ENCODE results near the gene CAMTA1.
"Not testable (repeated sequence)": the region's sequence is repeated elsewhere in the genome, so short reads cannot be mapped to it uniquely, and the experiment has no call there.

Gene CAMTA1

DNA sequence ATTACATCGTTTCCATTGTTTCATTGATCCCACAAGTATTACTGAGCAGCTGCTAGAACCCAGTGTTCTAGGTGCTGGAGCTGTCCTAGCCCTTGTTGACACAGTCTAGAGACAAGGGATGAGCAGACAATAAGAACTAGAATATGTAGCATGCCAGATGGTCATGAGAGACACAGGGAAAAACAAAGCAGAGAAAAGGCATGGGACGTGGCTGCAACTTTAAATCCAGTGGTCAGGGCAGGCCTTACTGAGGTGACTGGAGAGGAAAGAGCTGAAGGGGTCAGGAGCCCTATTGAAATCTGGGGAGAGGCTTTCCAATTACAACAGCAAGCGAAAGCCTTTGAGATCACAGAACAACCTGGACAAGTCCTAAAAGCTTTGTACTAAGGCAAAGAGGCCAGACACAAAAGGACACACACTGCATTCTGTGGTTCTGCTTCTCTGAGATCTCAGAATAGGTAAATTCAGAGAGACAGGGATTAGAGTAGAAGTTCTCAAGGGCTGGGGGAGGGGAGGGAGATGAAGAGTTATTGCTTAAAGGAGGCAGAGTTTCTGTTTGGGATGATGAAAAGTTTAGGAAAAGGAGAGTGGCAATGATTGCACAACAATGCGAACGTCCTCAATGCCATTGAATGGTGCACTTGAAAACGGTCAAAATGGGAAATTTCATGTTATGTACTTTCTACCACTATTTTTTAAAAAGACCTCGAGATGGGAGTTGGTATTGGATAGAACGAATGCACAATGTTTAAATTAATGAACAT is 518.5 kb downstream of the CAMTA1 start:
- DNase-seq (ENCODE audit: low read depth in 2 of 2): no peak

DNA sequence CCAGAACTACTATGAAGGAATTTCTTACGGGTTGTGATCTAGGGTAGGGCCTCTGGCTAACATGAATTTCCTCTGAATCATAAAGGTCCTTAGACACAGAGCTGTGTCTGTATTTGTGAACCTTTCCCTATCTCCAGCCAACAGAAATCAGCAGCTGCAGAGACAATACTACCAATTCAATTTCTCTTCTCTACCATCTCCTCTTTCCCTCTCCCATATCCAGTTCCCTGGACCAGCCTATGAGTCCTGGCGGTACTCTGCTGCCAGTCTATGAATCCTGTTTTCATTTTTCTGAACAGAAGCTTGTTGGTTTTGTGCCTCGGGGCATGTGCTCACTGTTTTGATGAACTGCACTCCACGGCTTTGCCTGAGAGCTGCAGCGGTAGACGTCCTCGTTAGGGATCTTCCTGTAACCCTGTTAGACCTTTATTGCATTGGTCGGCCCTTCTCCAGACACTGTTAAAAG is 527.9 kb downstream of the CAMTA1 start:
- DNase-seq (ENCODE audit: low read depth in 2 of 2): no peak

DNA sequence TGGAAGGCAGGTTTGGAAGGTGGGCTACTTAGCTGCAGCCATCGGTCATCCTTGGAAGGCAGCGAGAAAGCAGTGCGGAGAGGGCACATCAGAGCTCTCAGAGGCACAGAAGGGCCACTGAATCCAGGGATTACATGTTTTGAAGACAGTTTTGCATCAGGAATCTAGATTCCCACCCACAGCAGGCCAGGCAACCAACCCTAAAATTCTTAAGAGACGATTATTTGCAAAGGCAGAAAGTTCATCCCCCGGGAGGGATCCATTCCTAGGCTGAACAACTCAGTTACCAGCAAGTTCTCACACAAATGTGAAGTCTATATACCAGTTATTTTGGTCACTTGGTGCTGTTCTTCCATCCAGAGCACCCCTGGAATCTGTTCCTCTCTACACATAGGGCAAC is 528.6 kb downstream of the CAMTA1 start:
- DNase-seq (ENCODE audit: low read depth in 2 of 2): no peak

DNA sequence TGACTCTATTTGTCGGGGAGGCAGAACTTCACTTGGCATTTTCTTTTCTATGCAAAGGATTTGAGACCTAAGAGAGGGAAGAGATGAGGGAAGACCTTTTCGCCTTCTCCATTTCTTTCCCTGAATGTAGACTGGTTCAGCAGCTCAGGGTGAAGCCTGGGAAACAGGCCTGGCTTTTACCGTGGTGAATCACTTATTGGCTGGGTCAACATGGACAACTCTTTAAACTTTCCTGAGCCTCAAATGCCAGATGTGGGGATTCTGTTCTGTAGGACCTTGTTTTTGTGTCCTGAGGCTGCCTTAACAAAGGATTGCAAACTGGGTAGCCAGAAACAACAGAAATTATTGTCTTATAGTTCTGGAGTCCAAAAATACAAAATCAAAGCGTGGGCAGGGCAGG is 530.1 kb downstream of the CAMTA1 start:
- no peak for DNase-seq (ENCODE audit: low read depth in 2 of 2)

DNA sequence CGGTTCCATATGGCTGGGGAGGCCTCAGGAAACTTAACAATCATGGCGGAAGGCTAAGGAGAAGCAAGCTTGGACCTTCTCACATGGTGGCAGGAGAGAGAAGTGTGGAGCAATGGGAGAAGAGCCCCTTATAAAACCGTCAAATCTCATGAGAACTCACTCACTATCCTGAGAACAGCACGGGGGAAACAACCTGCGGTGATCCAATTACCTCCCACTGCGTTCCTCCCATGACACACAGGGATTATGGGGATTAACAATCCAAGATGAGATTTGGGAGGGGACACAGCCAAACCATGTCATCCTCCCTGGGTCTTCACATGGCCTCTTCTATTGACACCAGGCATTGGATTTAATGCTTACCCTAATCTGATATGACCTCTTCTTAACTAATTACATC is 530.7 kb downstream of the CAMTA1 start:
- DNase-seq (ENCODE audit: low read depth in 2 of 2): no peak

DNA sequence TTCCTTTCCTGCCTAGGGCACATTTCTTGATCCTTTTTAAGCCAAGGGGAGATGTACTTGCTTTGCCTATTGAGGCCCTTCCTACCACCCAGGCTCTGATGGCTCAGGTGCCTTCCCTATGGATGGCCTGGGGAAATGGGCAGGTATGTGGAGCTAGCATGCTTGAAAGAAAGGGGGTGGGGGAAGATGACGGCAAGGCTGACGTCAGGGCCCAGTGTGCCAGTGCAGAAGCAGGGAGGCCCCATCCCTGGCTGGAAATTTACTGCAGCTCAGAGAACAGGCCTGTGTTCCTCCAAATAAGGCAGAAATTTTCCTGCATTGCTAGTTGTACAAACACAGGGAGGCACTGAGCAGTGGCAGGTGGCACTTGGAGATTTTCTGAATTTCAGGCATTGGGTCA is 532.6 kb downstream of the CAMTA1 start:
- DNase-seq (ENCODE audit: low read depth in 2 of 2): no peak

DNA sequence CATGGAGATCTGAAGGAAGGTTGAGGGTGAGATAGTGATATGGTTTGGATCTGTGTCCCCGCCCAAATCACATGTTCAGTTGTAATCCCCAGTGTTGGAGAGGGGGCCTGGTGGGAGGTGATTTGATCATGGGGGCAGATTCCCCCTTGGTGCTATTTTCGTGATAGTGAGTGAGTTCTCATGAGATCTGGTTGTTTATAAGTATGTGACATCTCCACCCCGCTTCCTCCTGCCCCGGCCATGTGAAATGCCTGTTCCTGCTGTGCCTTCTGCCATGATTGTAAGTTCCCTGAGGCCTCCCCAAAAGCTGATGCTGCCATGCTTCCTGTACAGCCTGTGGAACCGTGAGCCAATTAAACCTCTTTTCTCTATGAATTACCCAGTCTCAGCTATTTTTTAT is 533.9 kb downstream of the CAMTA1 start:
- no peak for DNase-seq (ENCODE audit: low read depth in 2 of 2)

DNA sequence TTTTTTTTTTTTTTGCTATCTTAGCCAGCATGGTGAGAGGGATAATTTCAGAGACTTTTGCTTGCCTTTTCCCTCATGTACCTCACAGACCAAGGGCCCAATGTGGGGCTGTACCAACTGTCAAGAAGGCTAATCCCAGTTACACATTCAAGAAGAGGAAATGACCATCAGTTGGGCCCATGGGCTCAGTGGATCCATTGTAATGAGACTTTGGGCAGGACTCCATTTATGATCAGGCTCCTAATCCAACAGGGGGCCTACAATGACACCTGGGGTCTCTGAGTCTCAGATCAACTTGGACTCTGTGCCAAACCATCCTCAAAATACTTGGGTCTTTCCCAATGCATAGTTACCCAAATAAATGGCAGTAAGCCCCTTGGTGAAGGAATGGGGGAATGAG is 535.4 kb downstream of the CAMTA1 start:
- DNase-seq (ENCODE audit: low read depth in 2 of 2): no peak

DNA sequence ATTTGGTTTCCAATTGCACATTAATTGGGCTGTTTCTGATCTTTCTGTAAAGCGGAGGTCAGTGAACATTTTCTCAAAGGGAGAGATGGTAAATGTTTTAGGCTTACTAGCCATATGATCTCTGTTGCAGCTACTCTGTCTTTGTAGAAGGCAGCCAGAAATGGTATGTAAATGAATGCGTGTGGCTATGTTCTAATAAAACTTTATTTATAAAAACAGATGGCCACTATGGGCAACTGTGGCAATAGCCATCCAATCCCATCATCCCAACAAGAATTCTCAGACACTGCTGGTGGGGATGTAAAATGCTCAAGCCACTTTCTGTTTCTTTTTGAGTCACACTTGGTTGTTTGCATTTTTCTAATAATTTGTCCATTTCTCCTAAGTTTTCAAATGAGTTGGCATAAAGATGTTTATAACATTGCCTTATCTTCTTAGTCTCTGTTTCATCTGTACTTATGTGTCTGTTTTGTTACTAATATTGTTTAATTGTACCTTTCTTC is 537.1 kb downstream of the CAMTA1 start:
- DNase-seq (ENCODE audit: low read depth in 2 of 2): no peak

DNA sequence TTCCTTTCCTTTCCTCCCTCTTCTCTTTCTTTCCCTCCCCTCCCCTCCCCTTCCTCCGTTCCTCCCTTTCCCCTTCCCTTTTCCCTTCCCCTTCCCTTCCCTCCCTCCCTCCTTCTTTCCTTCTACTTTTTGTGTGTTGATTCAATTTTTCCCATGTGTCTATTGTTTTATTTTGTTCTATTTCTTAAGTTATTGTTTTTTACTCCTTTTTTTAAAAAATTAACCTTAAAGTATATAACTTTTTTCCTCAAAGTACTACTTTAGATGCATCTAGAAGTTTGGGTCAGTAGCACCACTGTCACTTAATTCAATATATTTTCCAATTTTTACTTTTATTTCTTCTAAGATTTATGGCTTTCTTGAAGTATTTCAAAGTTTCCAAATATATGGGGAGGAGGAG is 537.7 kb downstream of the CAMTA1 start:
- no peak for DNase-seq (ENCODE audit: low read depth in 2 of 2)

DNA sequence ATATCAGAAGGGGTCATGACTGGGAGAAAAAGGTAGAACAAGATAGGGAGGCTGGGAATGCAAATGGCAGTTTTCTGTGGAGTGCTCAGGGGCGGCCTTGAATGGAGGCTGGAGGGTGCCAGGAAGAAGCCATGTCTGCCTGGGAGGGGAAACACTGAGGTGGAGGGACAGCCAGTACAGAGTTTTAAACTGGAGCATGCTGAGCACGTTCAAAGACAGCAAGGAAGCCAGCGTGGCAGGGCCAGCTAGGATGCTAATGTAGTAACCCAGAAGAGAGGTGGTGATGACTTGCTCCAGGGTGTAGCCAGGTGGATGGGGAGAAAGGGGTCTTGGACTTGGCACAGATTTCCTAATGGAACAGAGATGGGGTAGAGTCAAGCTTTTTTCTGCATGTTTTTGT is 540.0 kb downstream of the CAMTA1 start:
- no peak for DNase-seq (ENCODE audit: low read depth in 2 of 2)

DNA sequence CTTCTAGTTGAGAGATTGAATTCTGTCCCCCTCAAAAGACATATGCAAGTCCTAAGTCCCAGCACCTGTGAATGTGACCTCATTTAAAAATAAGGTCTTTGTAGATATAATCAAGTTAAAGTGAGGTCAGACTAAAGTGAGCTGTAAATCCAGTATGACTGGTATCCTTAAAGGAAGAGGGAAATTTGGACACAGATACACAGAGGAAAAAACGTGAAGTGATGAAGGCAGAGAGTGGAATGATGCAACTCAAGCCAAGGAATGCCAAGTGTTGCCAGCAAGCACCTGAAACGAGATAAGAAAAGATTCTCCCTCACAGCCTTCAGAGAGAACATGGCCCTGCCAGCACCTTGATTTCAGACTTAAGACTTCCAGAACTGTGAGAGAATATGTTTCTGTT is 541.1 kb downstream of the CAMTA1 start:
- DNase-seq (ENCODE audit: low read depth in 2 of 2): no peak

DNA sequence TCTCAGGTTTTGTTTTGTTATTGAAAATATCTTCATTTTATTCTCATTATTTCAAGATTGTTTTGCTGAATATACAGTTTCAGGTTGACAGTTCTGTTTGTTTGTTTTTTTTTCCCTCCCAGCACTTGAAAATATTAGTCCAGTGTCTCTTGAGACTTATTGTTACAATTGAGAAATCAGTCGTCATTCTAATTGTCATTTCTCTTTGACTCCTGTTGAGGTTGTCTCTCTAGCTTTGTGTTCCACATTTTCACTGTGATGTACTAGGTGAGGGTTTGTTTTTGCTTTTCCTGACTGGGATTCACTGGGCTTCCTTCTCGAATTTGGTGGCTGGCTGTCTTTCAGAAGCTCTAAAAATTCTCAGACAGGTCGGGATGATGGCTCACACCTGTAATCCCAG is 542.6 kb downstream of the CAMTA1 start:
- DNase-seq (ENCODE audit: low read depth in 2 of 2): no peak

DNA sequence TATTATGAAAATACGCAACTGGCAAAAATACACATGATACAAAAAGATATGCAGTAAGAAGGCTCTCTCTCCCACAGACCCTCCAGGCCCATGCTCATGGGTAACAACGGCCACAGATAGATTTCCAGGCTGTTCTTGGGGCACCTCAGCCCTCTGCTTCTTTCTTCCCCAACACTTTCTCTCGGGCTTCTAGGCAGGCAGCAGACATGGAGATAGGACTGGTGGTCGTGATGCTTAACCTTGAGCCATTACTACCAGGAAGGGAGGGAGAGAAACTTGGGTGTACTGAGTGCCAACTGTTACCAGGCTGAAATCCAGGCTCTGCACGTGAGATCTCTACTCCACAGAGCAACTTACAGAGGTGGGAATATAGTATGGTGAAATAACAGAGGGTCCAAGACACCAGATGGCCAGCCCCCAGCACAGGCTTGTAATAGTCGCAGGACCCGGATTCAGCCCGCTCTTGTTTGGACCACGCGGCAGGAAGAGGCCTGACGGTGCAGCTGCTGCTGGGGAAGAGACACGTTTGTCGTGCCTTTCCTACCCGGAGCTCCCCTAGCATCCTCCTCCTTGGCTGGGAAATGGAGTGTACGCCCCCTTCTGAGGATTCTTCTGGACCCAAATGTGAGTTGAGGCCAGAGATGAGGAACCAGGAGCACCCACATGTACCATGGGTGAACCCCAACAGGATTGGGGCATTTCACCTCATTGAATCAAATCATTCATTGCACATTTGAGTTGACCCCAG is 544.8 kb downstream of the CAMTA1 start:
- no peak for DNase-seq (ENCODE audit: low read depth in 2 of 2)

DNA sequence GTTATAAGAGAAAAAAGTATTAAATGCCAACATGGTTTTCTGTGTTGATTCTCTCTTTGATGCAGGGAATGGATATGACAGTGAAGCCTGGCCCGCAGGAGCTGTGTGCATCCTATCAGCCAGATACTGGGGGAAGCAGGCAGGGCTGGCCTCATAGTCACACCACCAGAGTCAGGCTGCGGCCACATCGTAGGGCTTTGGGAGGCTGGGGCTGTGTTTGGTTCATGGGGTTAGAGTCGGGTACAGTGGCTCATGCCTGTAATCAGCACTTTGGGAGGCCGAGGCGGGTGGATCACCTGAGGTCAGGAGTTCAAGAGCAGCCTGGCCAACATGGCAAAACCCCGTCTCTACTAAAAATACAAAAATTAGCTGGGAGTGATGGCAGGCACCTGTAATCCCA is 545.5 kb downstream of the CAMTA1 start:
- DNase-seq (ENCODE audit: low read depth in 2 of 2): not testable (repeated sequence)

DNA sequence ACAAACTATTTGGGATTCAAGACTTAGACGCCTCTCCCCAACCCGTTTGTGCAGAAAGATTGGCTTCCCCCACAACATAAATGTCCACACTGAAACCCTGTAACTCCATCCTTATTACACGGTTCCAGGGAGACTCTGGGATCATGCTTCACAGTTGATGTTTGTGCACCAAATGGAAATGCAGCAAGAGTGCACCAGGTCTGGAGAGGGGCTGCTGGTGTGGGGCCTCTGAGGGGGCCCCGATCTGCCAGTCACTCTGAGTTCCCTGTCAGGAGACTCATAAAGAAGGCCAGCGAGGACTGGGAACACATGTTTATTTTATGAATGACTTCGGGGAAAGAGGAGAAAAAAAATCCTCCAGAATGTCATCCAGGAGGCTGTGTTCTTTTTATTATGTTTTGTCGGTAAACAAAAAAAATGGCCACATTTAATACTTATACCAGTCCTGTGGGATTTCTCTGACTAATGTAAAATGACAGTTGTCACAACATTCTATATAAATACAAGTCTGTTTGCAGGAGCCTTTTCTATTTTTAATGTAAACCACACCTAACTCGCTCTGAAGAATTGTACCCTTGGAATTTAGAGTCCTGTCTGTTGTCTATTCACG is 546.8 kb downstream of the CAMTA1 start:
- DNase-seq (ENCODE audit: low read depth in 2 of 2): no peak

DNA sequence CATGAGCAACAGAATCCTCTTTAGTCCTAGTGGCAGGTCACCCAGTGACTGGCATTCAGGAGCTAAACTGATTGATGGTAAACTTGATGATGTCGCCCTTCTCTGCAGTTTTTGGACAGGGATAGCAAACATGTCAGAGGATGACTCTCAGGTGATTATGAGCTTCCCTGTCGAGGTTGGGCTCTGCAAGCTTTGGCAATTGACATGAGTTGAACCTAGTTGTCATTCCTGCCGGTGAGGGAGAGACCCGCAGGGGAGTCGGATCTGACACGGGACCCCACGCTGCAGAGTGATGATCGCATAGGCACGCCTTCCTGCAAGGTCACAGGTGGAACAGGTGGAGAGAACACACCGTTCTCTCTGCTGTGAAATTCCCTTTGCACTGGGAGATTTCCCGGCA is 547.8 kb downstream of the CAMTA1 start:
- DNase-seq (ENCODE audit: low read depth in 2 of 2): no peak

DNA sequence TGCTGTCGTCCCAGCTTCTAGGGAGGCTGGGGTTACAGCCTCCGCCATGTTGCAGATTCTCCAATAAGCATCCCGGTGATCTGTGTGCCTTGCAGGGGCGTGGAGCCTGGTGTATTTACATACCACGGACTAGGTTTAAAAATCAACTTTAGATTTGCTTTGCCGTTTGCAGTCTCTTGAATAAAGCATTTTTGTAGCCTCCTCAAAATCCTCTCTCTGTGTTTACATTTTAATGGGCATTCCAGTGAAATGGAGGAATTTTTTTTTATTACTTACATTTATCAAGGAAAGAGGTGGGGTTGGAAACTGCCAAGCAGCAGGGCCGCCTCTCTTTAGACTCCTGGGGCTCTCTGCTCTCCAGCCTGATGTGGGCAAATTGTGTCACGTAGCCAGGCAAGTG is 548.4 kb downstream of the CAMTA1 start:
- DNase-seq (ENCODE audit: low read depth in 2 of 2): no peak

DNA sequence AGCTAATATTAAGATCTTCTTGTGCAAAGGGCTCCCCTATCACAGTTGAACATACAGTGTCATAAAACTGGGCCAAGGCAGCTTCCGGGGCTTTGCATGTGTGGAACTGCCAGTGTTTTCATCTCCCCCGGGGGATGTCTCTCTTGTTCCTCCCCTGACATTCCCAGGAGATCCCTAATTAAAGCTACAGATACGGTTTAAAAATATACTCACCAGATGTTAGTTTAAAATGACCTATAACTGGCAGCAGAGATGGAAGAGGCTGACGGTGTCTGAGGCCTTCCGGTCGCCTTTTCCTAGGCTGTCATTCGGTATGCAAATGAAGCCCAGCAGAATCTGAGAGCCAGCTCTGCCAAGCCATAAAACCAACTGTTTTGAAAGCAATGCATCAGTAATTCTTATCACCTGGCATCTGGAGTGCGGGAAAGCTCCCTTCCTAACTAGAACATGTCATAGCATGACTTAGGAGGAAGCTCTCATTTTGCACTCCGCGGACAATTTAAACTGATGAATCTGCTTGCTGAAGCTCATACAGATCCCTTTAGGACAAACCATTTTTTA is 549.3 kb downstream of the CAMTA1 start:
- no peak for DNase-seq (ENCODE audit: low read depth in 2 of 2)

DNA sequence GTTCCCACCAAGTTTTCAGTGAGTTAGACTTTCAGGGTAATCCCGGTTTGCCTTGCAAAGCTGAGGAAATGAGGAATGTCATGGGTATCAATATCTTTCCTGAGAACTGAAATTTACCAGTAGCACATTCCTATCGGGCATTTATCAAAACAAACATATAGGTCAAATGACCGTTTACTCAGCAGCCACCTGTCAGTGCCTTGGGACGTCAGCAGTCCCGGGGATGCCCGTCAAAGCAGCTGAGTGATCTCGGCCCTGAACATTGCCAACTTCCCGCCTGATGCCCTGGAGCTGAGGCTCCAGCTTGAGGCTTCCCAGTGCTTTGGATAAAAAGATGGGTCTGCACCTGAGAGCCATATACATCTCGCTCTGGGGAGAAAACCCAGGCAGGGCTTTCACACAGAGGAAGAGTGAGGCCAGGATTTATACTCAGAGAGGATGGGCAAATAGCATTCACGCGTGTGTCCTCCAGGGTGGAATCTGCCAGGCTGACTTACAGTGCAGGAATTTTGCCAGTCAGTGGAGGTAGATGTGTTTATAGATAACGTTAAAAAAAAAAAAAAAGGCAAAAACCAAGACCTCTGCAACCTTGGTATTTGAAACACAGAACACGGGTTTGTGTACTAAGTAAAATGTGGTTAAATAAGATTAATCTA is 550.1 kb downstream of the CAMTA1 start:
- no peak for DNase-seq (ENCODE audit: low read depth in 2 of 2)

DNA sequence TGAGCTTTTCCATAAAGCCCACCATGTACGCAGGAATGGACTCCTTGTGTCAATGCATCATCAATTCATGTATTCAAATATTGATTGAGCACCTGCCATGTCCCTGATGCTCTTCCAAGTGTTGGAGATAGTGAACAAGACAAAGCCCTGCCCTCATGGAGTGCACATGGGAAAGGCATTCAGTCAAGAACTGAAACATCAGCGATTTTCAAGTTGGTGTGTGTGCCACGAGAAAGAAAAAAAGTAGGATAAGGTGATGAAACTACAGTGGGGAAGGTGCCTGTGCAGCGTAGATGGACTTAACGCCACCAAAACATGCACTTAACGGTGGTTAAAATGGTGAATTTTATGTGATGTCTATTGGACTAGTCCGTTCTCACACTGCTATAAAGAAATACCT is 553.2 kb downstream of the CAMTA1 start:
- no peak for DNase-seq (ENCODE audit: low read depth in 2 of 2)

DNA sequence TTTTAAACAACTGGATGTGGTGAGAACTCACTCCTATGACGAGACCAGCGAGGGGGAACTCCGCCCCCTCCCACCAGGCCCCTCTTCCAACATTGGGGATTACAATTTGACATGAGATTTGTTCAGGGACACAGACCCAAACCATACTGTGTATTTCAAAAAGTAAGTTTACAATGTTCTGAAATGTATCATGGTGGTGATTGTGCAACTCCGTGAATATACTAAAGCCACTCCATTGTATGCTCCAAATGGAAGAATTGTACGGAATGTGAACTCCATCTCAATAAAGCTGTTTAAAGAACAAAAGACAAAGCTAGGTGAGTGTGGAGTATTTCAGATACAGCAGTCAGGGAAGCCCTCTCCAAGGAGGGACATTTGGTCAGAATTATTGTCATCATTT is 553.8 kb downstream of the CAMTA1 start:
- no peak for DNase-seq (ENCODE audit: low read depth in 2 of 2)
